Smooth muscle cell (in vitro differentiated cells): ENCODE results near the gene MLST8. TPM values are rescaled to one million over a fixed set of nuclear protein-coding genes. Genes with fewer than 3 reads are reported as not detected.

Experiments
- DNase-seq: peaks from one replicate; lab custom pipeline; 2025; ENCODE audit not compliant: unreplicated experiment; lab: John Stamatoyannopoulos, UW
- H2AFZ ChIP-seq: fragments of 200-600 bp; sonication (generic); 2 replicates; pipeline ENCODE4 v1.6.0; 2016; ENCODE audit warnings: antibody characterized with exemption, low read depth, mild to moderate bottlenecking
- H3F3A ChIP-seq: fragments of 200-600 bp; sonication (generic); 2 replicates; pipeline ENCODE4 v1.6.0; 2017; ENCODE audit warnings: antibody characterized with exemption, low read depth
- H3K27ac ChIP-seq: fragments of 200-600 bp; sonication (generic); 2 replicates; pipeline ENCODE4 v1.5.1; 2016; ENCODE audit warnings: low read depth, mild to moderate bottlenecking
- H3K27me3 ChIP-seq: fragments of 200-600 bp; sonication (generic); 2 replicates; pipeline ENCODE4 v1.6.1; 2016; ENCODE audit warnings: low read depth, mild to moderate bottlenecking
- H3K36me3 ChIP-seq: fragments of 200-600 bp; sonication (generic); 2 replicates; pipeline ENCODE4 v1.5.1; 2016; ENCODE audit warnings: low read depth
- H3K4me1 ChIP-seq: fragments of 200-600 bp; sonication (generic); 2 replicates; pipeline ENCODE4 v1.5.1; 2016; ENCODE audit warnings: low read depth
- H3K4me2 ChIP-seq: fragments of 200-600 bp; sonication (generic); 2 replicates; pipeline ENCODE4 v1.6.0; 2016; ENCODE audit warnings: mild to moderate bottlenecking
- H3K4me3 ChIP-seq: fragments of 200-600 bp; sonication (generic); 2 replicates; pipeline ENCODE4 v1.5.1; 2016; ENCODE audit warnings: mild to moderate bottlenecking
- H3K79me2 ChIP-seq: fragments of 200-600 bp; sonication (generic); 2 replicates; pipeline ENCODE4 v1.6.0; 2016; ENCODE audit warnings: low read depth, mild to moderate bottlenecking
- H3K9ac ChIP-seq: fragments of 200-600 bp; sonication (generic); 2 replicates; pipeline ENCODE4 v1.6.0; 2016; ENCODE audit warnings: low read depth
- H3K9me3 ChIP-seq: fragments of 200-600 bp; sonication (generic); replicated peaks from 2 replicates; pipeline ENCODE4 v1.5.1; 2016; ENCODE audit warnings: low read depth
- H4K20me1 ChIP-seq: fragments of 200-600 bp; sonication (generic); 2 replicates; pipeline ENCODE4 v1.6.0; 2016; ENCODE audit warnings: low read depth
- WGBS: methylation state at CpG from one replicate; pipeline ENCODE4 v1.1.7; 2016; ENCODE audit warnings: low lambda C conversion rate; 5-methylcytosine and 5-hydroxymethylcytosine counted together
- polyA plus RNA-seq: library from polyadenylated mRNA; unstranded; fragments of >200 nt; fragmentation: Nextera tagmentation; extraction: Ambion mirVana; gene quantifications from 2 replicates; pipeline ENCODE4 v1.2.1, GENCODE V29; 2016
- total RNA-seq: library from RNA; depleted of rRNA; stranded (reverse); fragments of >200 nt; gene quantifications from 2 replicates; pipeline ENCODE4 v1.2.3, GENCODE V29; 2014
- TF ChIP-seq, protein P1 (sequence below): fragments of 200-600 bp; sonication (generic); IDR thresholded peaks from 2 replicates; pipeline ENCODE4 v1.5.1; 2017; ENCODE audit warnings: borderline replicate concordance, mild to moderate bottlenecking, antibody characterized with exemption; ENCODE audit not compliant: insufficient read depth, poor library complexity, severe bottlenecking

MLST8 gene
- total and polyA plus RNA-seq, 2 experiments from 2014 or later, result 37.2 to 67.0 TPM

DNA sequence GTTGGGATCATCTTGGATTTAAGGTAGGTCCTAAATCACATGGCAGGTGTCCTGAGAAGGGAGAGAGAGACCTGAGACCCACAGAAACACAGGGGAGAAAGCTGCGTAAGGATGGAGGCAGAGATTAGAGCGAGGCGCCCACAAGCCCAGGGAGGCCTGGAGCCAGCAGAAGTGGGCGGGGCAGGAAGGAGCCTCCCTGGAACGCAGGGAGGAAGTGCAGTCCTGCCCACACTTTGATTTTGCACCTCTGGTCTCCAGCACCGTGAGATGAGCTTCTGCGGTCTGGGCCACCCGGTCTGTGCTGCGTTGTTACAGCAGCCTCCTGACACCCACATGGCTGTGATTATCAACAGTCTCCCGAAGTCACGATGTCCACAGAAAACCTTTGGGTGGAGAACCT is 37.3 kb downstream of the MLST8 start:
- H3K4me2 ChIP-seq, result no peak overlapping the region
- H3K27ac ChIP-seq, result no peak overlapping the region
- 96% methylated on average over 11 of the region's 11 CpGs for WGBS
- H3K4me3 ChIP-seq, result no peak overlapping the region
- TF ChIP-seq, protein P1, sequence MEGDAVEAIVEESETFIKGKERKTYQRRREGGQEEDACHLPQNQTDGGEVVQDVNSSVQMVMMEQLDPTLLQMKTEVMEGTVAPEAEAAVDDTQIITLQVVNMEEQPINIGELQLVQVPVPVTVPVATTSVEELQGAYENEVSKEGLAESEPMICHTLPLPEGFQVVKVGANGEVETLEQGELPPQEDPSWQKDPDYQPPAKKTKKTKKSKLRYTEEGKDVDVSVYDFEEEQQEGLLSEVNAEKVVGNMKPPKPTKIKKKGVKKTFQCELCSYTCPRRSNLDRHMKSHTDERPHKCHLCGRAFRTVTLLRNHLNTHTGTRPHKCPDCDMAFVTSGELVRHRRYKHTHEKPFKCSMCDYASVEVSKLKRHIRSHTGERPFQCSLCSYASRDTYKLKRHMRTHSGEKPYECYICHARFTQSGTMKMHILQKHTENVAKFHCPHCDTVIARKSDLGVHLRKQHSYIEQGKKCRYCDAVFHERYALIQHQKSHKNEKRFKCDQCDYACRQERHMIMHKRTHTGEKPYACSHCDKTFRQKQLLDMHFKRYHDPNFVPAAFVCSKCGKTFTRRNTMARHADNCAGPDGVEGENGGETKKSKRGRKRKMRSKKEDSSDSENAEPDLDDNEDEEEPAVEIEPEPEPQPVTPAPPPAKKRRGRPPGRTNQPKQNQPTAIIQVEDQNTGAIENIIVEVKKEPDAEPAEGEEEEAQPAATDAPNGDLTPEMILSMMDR, result no peak
- H3K9me3 ChIP-seq, result no peaks in the 10 kb centered on the region
- peaks cover 4% of the 10 kb centered on the region for H4K20me1 ChIP-seq
- H3K36me3 ChIP-seq, result no peaks in the 10 kb centered on the region
- peaks cover 7% of the 10 kb centered on the region for H3F3A ChIP-seq
- H3K27me3 ChIP-seq, result peaks cover 7% of the 10 kb centered on the region
- peaks cover 4% of the 10 kb centered on the region for H3K79me2 ChIP-seq
- no peak overlapping the region for H2AFZ ChIP-seq
- no peak for DNase-seq
- H3K9ac ChIP-seq, result no peak overlapping the region
- peaks cover 2% of the 10 kb centered on the region for H3K4me1 ChIP-seq

DNA sequence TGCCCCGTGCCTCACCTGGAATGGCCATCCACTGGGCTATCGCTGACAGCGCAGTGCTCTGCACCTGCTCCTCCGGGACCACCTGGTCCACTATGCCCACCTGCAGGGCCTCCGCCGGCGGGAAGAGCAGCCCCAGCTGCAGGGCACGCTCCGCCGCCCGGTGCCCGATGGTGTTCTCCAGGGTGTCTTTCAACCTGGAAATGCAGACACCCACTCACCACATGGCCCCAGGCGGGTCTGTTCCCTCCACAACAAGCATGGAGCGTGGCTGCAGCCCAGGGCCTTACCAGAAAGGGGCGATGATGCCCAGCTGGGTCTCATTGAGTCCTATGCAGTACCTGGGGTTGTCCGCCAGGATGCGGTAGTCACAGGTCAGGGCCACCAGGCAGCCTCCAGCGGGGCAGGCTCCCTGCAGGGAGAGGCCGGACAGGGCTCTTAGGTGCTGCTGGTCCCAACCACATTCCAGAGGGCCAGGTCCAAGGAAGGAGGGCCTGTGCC is 37.8 kb downstream of the MLST8 start:
- no peak for DNase-seq

DNA sequence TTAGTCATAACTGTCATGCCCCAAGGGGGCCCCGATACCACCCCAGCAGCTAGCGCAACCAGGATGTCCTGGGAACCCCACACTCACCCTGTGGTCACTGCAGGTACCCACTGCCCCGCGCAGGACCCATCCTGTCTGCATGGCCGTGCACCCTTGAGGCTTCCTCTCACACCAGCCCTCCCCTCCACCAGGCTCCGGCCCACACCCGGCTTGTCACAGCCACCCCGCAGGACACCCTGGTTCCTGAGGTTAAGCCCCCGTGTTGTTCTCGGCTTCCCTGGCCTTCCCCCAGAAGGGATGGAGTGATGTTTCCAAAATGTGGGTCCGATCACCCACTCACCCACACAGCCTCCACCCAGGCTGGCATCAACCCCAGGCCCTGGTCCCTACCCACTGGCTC is 38.5 kb downstream of the MLST8 start:
- no peaks in the 10 kb centered on the region for H3K27me3 ChIP-seq
- WGBS, result 97% methylated on average over 11 of the region's 11 CpGs
- no peaks in the 10 kb centered on the region for H3K9me3 ChIP-seq
- TF ChIP-seq, protein P1, result no peak
- peaks cover 15% of the 10 kb centered on the region for H3K79me2 ChIP-seq
- no peaks in the 10 kb centered on the region for H4K20me1 ChIP-seq
- H3K4me1 ChIP-seq, result no peaks in the 10 kb centered on the region
- DNase-seq, result no peak
- H3K4me3 ChIP-seq, result no peak overlapping the region
- H3K4me2 ChIP-seq, result no peak overlapping the region
- no peak overlapping the region for H3K27ac ChIP-seq
- H3F3A ChIP-seq, result peaks cover 7% of the 10 kb centered on the region
- no peak overlapping the region for H3K9ac ChIP-seq
- no peaks in the 10 kb centered on the region for H3K36me3 ChIP-seq
- H2AFZ ChIP-seq, result no peak overlapping the region

More for the DNA sequence above, 37.8 kb downstream of the MLST8 start:
- Histone ChIP-seq H3K9ac (no peak overlapping the region), H3K4me1 (no peaks in the 10 kb centered on the region), H3K36me3 (no peaks in the 10 kb centered on the region), H3K27me3 (peaks cover 2% of the 10 kb centered on the region), H4K20me1 (no peaks in the 10 kb centered on the region), H3K9me3 (no peaks in the 10 kb centered on the region), H3K4me3 (no peak overlapping the region), H3K27ac (no peak overlapping the region), H3K4me2 (no peak overlapping the region), H2AFZ (no peak overlapping the region), H3F3A (peaks cover 7% of the 10 kb centered on the region), H3K79me2 (peaks cover 9% of the 10 kb centered on the region)
- TF ChIP-seq, protein P1, result no peak
- 97% methylated on average over 19 of the region's 19 CpGs for WGBS

DNA sequence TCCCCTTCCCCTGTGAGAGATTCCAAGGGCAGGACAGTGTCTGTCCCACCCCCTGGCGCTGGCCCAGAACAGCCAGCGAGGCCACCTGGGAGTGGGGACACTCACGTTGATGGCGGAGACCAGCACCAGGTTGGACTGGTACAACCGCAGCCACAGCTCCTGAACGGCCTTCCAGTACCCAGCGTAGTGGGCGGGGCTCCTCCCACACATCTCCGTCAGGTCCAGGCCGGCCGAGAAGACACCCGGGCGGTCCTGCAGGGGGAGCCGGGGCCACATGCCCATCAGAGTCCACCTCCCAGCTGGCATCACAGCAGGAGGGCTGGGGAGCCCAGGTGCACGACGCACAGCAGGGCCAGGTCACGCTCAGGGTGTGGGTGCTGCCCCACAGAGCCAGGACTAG is 39.0 kb downstream of the MLST8 start:
- no peaks in the 10 kb centered on the region for H3K9me3 ChIP-seq
- H3K79me2 ChIP-seq, result peaks cover 20% of the 10 kb centered on the region

More for the DNA sequence above, 39.0 kb downstream of the MLST8 start:
- WGBS, result 87% methylated on average over 17 of the region's 17 CpGs
- Histone ChIP-seq H3K36me3 (no peaks in the 10 kb centered on the region), H4K20me1 (no peaks in the 10 kb centered on the region), H3K4me1 (no peaks in the 10 kb centered on the region), H3K27me3 (no peaks in the 10 kb centered on the region), H3K9ac (no peak overlapping the region), H3K4me3 (no peak overlapping the region), H2AFZ (no peak overlapping the region), H3K4me2 (no peak overlapping the region), H3K27ac (no peak overlapping the region), H3F3A (peaks cover 6% of the 10 kb centered on the region)
- DNase-seq, result no peak
- TF ChIP-seq, protein P1, result no peak
